ENCODE measurements around the gene BLM.
"Not testable (repeated sequence)": the region's sequence is repeated elsewhere in the genome, so short reads cannot be mapped to it uniquely, and the experiment has no call there.

DNA sequence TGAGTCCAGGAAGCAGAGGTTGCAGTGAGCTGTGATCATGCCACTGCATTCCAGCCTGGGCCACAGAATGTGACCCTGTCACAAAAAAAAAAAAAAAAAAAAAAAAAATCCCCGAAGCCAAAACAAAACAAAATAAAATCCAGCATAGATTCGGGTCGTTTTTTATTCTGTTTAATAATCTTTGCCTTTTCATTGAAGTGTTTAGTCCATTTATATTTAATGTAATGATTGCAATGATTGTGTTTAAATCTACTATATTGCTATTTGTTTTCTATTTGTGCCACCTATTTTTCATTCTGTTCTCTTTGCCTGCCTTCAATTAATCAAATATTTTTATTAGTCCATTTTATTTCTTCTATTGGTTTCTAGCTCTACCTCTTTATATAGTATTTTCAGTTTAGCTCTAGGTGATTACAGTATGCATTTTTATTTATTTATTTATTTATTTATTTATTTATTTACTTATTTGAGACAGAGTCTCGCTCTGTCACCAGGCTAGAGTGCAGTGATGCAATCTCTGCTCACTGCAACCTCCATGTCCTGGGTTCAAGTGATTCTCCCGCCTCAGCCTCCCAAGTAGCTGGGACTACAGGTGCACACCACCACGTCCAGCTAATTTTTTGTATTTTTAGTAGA is 27.7 kb upstream of the BLM start:
- TF ChIP-seq CTCF (IDR thresholded peaks at IDR 0.05 in 4 of 5, conservative IDR thresholded peaks at IDR 0.05 in 1 of 5); POLR2A (IDR thresholded peaks at IDR 0.05): not testable (repeated sequence)
